HG02938 (cell line): ENCODE measurements around the gene ITCH.
"Not testable (repeated sequence)": the region's sequence is repeated elsewhere in the genome, so short reads cannot be mapped to it uniquely, and the experiment has no call there.

Source experiments
- ATAC-seq: cut with Tn5 transposase; IDR thresholded peaks from one replicate; pipeline ENCODE4 v1.9.1; 2021; ENCODE audit warnings: mild to moderate bottlenecking, moderate library complexity; ENCODE audit not compliant: unreplicated experiment

ITCH gene

GRCh38 chr20:34497596-34497995, 134.5 kb downstream of the ITCH start:
- ATAC-seq = not testable (repeated sequence)

- no peak for ATAC-seq
These were observed 137.8 kb downstream of the ITCH start for GRCh38 chr20:34500823-34501222.

- ATAC-seq = no peak
These were observed 143.4 kb downstream of the ITCH start for GRCh38 chr20:34506480-34506879.

- no peak for ATAC-seq
These were observed 144.8 kb downstream of the ITCH start for GRCh38 chr20:34507702-34508413.

- ATAC-seq = no peak
These were observed 147.5 kb downstream of the ITCH start for GRCh38 chr20:34510575-34510974.

GRCh38 chr20:34511891-34512265, 148.8 kb downstream of the ITCH start:
- no peak for ATAC-seq

- ATAC-seq = no peak
These were observed 149.3 kb downstream of the ITCH start for GRCh38 chr20:34512266-34512954.

GRCh38 chr20:34512955-34513419, 149.9 kb downstream of the ITCH start:
- ATAC-seq = no peak

GRCh38 chr20:34514034-34514433, 151.0 kb downstream of the ITCH start:
- ATAC-seq = not testable (repeated sequence)

- no peak for ATAC-seq
These were observed 151.9 kb downstream of the ITCH start for GRCh38 chr20:34514897-34515483.

GRCh38 chr20:34515484-34516246, 152.6 kb downstream of the ITCH start:
- ATAC-seq = peak; percentile 52

- peak; percentile 65 for ATAC-seq
These were observed 153.4 kb downstream of the ITCH start, which contains the start of gene DYNLRB1 for GRCh38 chr20:34516247-34517113. DYNLRB1 (plus strand) TSS chr20:34516422; CDS start chr20:34516459, 37 bp downstream.

- no peak for ATAC-seq
These were observed 154.0 kb downstream of the ITCH start for GRCh38 chr20:34517114-34517505.

GRCh38 chr20:34518863-34519262, 155.8 kb downstream of the ITCH start:
- ATAC-seq = not testable (repeated sequence)

- not testable (repeated sequence) for ATAC-seq
These were observed 156.8 kb downstream of the ITCH start for GRCh38 chr20:34519841-34520240.

GRCh38 chr20:34522969-34523871, 160.1 kb downstream of the ITCH start:
- no peak for ATAC-seq

GRCh38 chr20:34524426-34524825, 161.4 kb downstream of the ITCH start:
- no peak for ATAC-seq

- ATAC-seq = no peak
These were observed 162.3 kb downstream of the ITCH start for GRCh38 chr20:34525342-34525708.

- no peak for ATAC-seq
These were observed 162.8 kb downstream of the ITCH start for GRCh38 chr20:34525709-34526416.
